ENCODE results near the gene RANBP3.

Gene RANBP3

DNA sequence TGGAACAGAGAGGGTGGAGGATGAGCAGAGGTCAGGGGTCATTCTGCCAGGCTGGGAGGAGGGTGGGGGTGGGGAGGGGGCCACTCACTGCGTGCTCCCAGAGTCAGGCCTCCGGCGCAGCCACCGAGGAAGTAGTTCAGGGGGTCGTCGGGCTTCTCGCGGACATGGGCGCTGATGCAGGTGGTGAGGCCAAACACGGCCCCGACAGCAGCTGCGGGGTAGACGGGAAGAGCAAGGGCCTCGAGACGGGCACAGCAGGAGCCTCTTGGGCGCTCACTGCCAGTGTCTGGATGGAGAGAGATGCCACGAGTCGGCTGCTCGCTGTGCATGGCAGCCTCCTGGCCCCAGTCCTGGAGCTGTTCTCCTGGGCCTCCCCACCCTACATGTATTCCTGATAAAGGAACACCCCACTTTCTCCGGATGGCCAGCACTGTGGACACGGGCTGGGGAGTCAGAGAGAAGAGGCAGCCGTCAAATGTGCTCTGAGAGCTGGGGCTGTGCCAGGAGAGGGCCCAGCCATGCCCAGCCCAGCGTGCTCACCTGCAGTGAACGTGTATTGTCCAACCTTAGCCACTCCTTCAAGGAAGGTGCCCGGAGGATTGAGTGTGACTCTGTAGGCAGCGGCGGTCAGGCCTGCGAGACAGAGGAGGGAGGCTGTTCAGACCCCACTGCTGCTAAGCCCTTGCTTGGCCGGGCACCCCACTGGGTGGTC lies 81.4 kb downstream of the RANBP3 start:
- TF ChIP-seq, protein P1, sequence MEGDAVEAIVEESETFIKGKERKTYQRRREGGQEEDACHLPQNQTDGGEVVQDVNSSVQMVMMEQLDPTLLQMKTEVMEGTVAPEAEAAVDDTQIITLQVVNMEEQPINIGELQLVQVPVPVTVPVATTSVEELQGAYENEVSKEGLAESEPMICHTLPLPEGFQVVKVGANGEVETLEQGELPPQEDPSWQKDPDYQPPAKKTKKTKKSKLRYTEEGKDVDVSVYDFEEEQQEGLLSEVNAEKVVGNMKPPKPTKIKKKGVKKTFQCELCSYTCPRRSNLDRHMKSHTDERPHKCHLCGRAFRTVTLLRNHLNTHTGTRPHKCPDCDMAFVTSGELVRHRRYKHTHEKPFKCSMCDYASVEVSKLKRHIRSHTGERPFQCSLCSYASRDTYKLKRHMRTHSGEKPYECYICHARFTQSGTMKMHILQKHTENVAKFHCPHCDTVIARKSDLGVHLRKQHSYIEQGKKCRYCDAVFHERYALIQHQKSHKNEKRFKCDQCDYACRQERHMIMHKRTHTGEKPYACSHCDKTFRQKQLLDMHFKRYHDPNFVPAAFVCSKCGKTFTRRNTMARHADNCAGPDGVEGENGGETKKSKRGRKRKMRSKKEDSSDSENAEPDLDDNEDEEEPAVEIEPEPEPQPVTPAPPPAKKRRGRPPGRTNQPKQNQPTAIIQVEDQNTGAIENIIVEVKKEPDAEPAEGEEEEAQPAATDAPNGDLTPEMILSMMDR (IDR thresholded peaks at IDR 0.05; ENCODE audit: poor library complexity, severe bottlenecking): no peak
- no peak overlapping the region for H3K4me3 ChIP-seq (ENCODE audit: severe bottlenecking)
- ATAC-seq (ENCODE audit: low read depth) (no peak), DNase-seq (ENCODE audit: low spot score) (no peak)
- no peaks in the 10 kb centered on the region for H3K4me1 ChIP-seq (ENCODE audit: insufficient read depth, poor library complexity, severe bottlenecking)
- peaks cover 11% of the 10 kb centered on the region; the same call in 1 of the 2 replicates for H3K36me3 ChIP-seq (ENCODE audit: low read depth)
- no peak overlapping the region for H3K27ac ChIP-seq (ENCODE audit: poor library complexity, severe bottlenecking)
- H3K27me3 ChIP-seq (ENCODE audit: insufficient read depth, poor library complexity, severe bottlenecking): no peaks in the 10 kb centered on the region
- no peaks in the 10 kb centered on the region for H3K9me3 ChIP-seq (ENCODE audit: severe bottlenecking)

DNA sequence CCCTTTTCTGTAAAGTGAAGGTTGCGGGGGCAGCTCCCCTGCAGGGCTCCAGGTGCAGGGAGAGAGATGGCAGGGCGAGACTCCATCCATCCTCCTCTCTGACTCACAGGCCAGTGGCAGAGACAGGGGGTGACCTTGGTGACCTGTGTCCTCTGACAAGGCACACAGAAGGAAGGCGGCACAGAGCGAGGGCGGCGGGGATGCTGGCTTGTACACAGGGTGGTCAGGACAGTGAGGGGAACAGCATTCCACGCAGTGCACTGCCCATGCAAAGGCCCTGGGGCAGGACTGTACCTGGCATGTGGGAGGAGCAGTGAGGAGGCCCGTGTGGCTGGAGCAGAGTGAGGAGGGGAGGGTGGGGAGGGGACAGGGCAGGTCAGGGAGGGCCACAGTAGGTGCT lies 82.0 kb downstream of the RANBP3 start:
- no peak overlapping the region for H3K4me3 ChIP-seq (ENCODE audit: severe bottlenecking)
- ATAC-seq (ENCODE audit: low read depth) (no peak), DNase-seq (ENCODE audit: low spot score) (no peak)
- no peaks in the 10 kb centered on the region for H3K27me3 ChIP-seq (ENCODE audit: insufficient read depth, poor library complexity, severe bottlenecking)
- no peak overlapping the region for H3K27ac ChIP-seq (ENCODE audit: poor library complexity, severe bottlenecking)
- H3K4me1 ChIP-seq (ENCODE audit: insufficient read depth, poor library complexity, severe bottlenecking): no peaks in the 10 kb centered on the region
- peaks cover 11% of the 10 kb centered on the region; the same call in 1 of the 2 replicates for H3K36me3 ChIP-seq (ENCODE audit: low read depth)
- TF ChIP-seq, protein P1 (IDR thresholded peaks at IDR 0.05; ENCODE audit: poor library complexity, severe bottlenecking): no peak
- H3K9me3 ChIP-seq (ENCODE audit: severe bottlenecking): no peaks in the 10 kb centered on the region

DNA sequence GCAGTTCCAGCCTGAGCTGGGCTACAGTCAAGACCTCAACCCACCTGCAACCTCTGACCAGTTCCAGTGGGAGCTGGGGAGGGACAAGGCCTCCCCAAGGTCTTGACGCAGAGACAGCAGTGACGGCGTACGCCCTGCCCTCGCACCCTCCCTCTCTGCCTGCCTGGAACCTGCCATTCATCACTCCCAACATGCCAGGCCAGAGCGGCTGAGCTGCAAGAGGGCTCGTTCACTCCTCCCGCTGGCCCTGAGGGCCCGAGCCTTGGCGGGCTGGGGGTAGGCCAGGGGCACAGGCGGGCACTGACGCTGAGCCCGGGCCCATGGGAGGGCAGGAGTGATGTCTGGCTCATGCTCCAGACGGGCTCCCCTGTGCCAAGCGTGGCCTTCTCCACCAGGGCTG lies 82.5 kb downstream of the RANBP3 start:
- Histone ChIP-seq H3K27me3 (ENCODE audit: insufficient read depth, poor library complexity, severe bottlenecking) (no peaks in the 10 kb centered on the region), H3K27ac (ENCODE audit: poor library complexity, severe bottlenecking) (no peak overlapping the region), H3K9me3 (ENCODE audit: severe bottlenecking) (peaks cover 2% of the 10 kb centered on the region), H3K36me3 (ENCODE audit: low read depth) (peaks cover 10% of the 10 kb centered on the region; the same call in 1 of the 2 replicates), H3K4me3 (ENCODE audit: severe bottlenecking) (no peak overlapping the region), H3K4me1 (ENCODE audit: insufficient read depth, poor library complexity, severe bottlenecking) (no peaks in the 10 kb centered on the region)
- TF ChIP-seq, protein P1 (IDR thresholded peaks at IDR 0.05; ENCODE audit: poor library complexity, severe bottlenecking): no peak
- DNase-seq (ENCODE audit: low spot score) (no peak), ATAC-seq (ENCODE audit: low read depth) (no peak)

DNA sequence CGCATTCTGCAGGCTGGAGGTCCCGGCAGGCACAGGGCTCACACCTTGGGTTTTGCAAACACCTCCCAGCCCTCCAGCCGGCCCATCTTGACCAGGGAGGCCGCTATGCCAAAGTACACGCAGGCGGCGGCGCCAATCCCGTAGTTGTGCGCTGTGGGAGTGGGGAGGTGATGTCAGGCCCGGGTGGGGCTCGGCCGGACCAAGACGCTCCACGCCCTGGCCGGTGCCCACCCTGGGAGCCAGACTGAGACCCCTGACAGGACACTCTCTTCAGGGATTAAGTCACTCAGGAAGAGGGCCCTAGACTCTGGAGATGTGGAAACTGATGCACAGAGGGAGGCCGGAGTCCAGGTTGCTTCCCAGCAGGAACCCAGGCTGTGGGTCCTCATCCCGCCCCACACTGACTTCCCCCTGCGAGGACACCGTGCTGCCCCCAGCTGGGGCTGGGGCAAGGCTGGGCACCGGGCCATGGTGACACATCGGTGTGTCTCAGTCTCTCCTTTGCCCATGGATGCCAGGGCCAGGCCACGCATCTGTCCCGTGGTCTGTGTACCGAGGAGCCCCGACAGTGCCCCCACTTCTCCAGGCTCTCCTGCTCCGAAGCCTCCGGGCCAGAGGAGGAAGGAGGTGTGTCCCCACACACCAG lies 83.1 kb downstream of the RANBP3 start:
- ATAC-seq (ENCODE audit: low read depth) (no peak), DNase-seq (ENCODE audit: low spot score) (no peak)
- TF ChIP-seq, protein P1 (IDR thresholded peaks at IDR 0.05; ENCODE audit: poor library complexity, severe bottlenecking): no peak
- no peaks in the 10 kb centered on the region for H3K27me3 ChIP-seq (ENCODE audit: insufficient read depth, poor library complexity, severe bottlenecking)
- H3K4me3 ChIP-seq (ENCODE audit: severe bottlenecking): no peak overlapping the region
- peaks cover 5% of the 10 kb centered on the region; the same call in 1 of the 2 replicates for H3K36me3 ChIP-seq (ENCODE audit: low read depth)
- peaks cover 2% of the 10 kb centered on the region for H3K9me3 ChIP-seq (ENCODE audit: severe bottlenecking)
- H3K27ac ChIP-seq (ENCODE audit: poor library complexity, severe bottlenecking): no peak overlapping the region
- no peaks in the 10 kb centered on the region for H3K4me1 ChIP-seq (ENCODE audit: insufficient read depth, poor library complexity, severe bottlenecking)

Measured in RWPE2 (cell line).